Nephron progenitor cell (in vitro differentiated cells): ENCODE results near the gene OGG1.
A peak's percentile ranks its signal among the peaks of the same experiment; 100 is the strongest.

Experiments used
- DNase-seq: peaks from one replicate; pipeline ENCODE4 v3.0.0; 2021
- H3K27ac Mint-ChIP-seq: 2 replicates; pipeline ENCODE4 v1.8.0; 2021; ENCODE audit warnings: mild to moderate bottlenecking, moderate library complexity, mixed read lengths
- H3K27me3 Mint-ChIP-seq: 2 replicates; pipeline ENCODE4 v1.8.0; 2021; ENCODE audit warnings: mild to moderate bottlenecking, low read depth, mixed read lengths; ENCODE audit not compliant: poor library complexity
- H3K36me3 Mint-ChIP-seq: 2 replicates; pipeline ENCODE4 v1.8.0; 2021; ENCODE audit warnings: low read depth, mixed read lengths
- H3K4me1 Mint-ChIP-seq: 2 replicates; pipeline ENCODE4 v1.8.0; 2021; ENCODE audit warnings: mixed read lengths
- H3K4me3 Mint-ChIP-seq: 2 replicates; pipeline ENCODE4 v1.8.0; 2021; ENCODE audit warnings: mild to moderate bottlenecking, moderate library complexity, mixed read lengths
- H3K9me3 Mint-ChIP-seq: 2 replicates; pipeline ENCODE4 v1.8.0; 2021; ENCODE audit warnings: mild to moderate bottlenecking, moderate library complexity, mixed read lengths
- TF ChIP-seq, protein P1 (sequence below): fragments of 200-600 bp; sonication (generic); IDR thresholded peaks from 2 replicates; pipeline ENCODE4 v1.5.0; 2021; ENCODE audit warnings: antibody characterized with exemption

OGG1 gene

DNA sequence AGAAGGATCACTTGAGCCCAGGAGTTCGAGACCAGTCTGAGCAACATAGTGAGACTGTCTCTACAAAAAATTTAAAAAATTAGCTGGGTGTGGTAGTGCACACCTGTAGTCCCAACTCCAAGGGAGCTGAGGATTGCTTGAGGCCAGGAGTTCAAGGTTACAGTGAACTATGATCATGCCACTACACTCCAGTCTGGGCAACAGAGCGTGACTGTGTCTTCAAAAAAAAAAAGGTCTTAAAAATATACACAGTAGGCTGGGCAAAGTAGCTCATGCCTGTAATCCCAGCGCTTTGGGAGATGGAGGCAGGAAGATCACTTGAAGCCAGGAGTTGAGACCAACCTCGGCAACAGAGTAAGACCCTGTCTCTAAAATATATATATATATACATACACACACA lies 31.2 kb downstream of the OGG1 start:
- Mint-ChIP-seq H3K27me3 (no peaks in the 10 kb centered on the region), H3K36me3 (peaks cover 46% of the 10 kb centered on the region), H3K4me3 (no peak overlapping the region), H3K9me3 (no peaks in the 10 kb centered on the region), H3K27ac (no peak overlapping the region), H3K4me1 (peaks cover 12% of the 10 kb centered on the region)
- no peak for DNase-seq
- TF ChIP-seq, protein P1, sequence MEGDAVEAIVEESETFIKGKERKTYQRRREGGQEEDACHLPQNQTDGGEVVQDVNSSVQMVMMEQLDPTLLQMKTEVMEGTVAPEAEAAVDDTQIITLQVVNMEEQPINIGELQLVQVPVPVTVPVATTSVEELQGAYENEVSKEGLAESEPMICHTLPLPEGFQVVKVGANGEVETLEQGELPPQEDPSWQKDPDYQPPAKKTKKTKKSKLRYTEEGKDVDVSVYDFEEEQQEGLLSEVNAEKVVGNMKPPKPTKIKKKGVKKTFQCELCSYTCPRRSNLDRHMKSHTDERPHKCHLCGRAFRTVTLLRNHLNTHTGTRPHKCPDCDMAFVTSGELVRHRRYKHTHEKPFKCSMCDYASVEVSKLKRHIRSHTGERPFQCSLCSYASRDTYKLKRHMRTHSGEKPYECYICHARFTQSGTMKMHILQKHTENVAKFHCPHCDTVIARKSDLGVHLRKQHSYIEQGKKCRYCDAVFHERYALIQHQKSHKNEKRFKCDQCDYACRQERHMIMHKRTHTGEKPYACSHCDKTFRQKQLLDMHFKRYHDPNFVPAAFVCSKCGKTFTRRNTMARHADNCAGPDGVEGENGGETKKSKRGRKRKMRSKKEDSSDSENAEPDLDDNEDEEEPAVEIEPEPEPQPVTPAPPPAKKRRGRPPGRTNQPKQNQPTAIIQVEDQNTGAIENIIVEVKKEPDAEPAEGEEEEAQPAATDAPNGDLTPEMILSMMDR: no peak

GRCh38 chr3:9781551-9781950 lies 31.8 kb downstream of the OGG1 start:
- DNase-seq: no peak
- Mint-ChIP-seq H3K4me3 (no peak overlapping the region), H3K27ac (peak overlapping the region; percentile 88), H3K9me3 (no peaks in the 10 kb centered on the region), H3K4me1 (peaks cover 12% of the 10 kb centered on the region), H3K36me3 (peaks cover 52% of the 10 kb centered on the region), H3K27me3 (no peaks in the 10 kb centered on the region)
- TF ChIP-seq, protein P1: no peak

- no peak for DNase-seq
- Mint-ChIP-seq H3K4me1 (peaks cover 12% of the 10 kb centered on the region), H3K36me3 (peaks cover 57% of the 10 kb centered on the region), H3K27me3 (no peaks in the 10 kb centered on the region), H3K4me3 (no peak overlapping the region), H3K9me3 (no peaks in the 10 kb centered on the region), H3K27ac (peak overlapping the region; percentile 97)
- TF ChIP-seq, protein P1: no peak
These were observed 32.3 kb downstream of the OGG1 start for GRCh38 chr3:9781978-9782603.

DNA sequence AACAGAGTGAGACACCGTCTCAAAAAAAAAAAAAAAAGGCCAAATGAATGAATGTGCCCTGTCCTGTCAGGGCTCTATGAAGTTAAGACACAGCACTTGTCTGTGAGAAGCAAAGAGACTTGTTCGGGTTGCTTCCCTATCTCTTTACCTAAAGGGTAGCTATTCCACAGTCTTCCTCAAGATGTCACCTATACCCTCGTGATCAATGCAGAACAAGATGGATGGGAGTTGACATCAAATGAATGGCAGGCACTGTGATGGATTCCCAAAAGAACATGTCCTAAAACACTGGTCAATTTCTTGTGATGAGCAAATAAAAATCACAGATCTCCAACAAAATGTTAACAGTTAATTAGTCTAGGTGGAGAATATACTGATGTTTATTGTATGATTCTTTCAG lies 33.0 kb downstream of the OGG1 start:
- no peaks in the 10 kb centered on the region for H3K9me3 Mint-ChIP-seq
- no peak for DNase-seq
- no peaks in the 10 kb centered on the region for H3K27me3 Mint-ChIP-seq
- no peak overlapping the region for H3K4me3 Mint-ChIP-seq
- peaks cover 12% of the 10 kb centered on the region for H3K4me1 Mint-ChIP-seq
- TF ChIP-seq, protein P1: no peak
- H3K36me3 Mint-ChIP-seq: peaks cover 64% of the 10 kb centered on the region
- no peak overlapping the region for H3K27ac Mint-ChIP-seq

DNA sequence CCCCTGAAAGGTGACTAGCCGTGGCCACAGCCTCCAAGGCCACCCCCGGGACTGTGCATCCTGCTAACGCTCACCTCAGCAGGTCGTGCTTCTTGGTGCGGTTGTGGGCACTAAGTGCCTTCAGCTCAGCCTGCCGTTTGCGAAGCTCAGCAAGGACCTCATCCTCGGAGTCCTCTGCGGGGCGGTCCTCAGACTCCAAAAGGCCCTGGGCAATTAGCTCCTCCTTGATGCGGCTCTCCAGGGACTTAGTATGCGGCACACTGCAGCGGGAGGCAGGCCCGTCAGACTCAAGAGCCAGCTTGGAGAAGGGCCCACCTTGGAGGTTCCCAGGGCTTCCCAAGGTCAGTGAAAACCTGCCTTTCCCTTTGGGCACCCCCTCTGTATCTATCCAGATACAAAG lies 34.2 kb downstream of the OGG1 start:
- H3K27me3 Mint-ChIP-seq: no peaks in the 10 kb centered on the region
- no peaks in the 10 kb centered on the region for H3K9me3 Mint-ChIP-seq
- TF ChIP-seq, protein P1: no peak
- DNase-seq: no peak
- peak overlapping the region; percentile 48 for H3K27ac Mint-ChIP-seq
- H3K4me1 Mint-ChIP-seq: peaks cover 8% of the 10 kb centered on the region
- no peak overlapping the region for H3K4me3 Mint-ChIP-seq
- H3K36me3 Mint-ChIP-seq: peaks cover 70% of the 10 kb centered on the region

- Mint-ChIP-seq H3K4me1 (peaks cover 5% of the 10 kb centered on the region), H3K4me3 (no peak overlapping the region), H3K27ac (no peak overlapping the region), H3K9me3 (no peaks in the 10 kb centered on the region), H3K36me3 (peaks cover 80% of the 10 kb centered on the region), H3K27me3 (no peaks in the 10 kb centered on the region)
- TF ChIP-seq, protein P1: no peak
- DNase-seq: no peak
These were observed 35.2 kb downstream of the OGG1 start for GRCh38 chr3:9784965-9785364.
